ENCODE measurements around the gene HEG1.

DNA sequence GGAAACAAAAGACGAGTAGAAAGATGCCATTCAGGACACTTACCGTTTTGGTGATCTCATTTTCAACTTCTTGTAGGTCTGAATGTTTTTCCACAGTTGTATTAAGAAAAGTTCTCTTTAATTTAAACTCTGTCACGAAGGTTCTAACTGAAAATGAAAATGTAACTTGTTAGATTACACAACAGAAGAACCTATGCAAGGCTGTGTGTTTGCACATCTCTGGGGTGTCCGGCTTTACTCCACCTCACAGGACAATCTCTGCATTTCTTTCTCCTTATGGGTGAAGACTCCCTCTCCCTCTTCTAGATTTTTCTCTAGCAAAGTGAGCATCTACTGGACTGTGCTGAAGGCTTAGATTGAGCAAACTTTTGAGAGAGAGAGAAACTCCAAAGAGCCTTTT lies 50.6 kb downstream of the HEG1 start:
- TF ChIP-seq CTCF (IDR thresholded peaks at IDR 0.05 in 4 of 5, conservative IDR thresholded peaks at IDR 0.05 in 1 of 5) (no peak), POLR2A (IDR thresholded peaks at IDR 0.05) (no peak)

Data from gastrocnemius medialis (tissue), 4 donors.